ENCODE data around the gene ALKBH3. TPM values are rescaled to one million over a fixed set of nuclear protein-coding genes. Genes with fewer than 3 reads are reported as not detected.

ALKBH3 gene
- 10 to 100 TPM; 81.7 to 84.4 TPM for total RNA-seq

DNA sequence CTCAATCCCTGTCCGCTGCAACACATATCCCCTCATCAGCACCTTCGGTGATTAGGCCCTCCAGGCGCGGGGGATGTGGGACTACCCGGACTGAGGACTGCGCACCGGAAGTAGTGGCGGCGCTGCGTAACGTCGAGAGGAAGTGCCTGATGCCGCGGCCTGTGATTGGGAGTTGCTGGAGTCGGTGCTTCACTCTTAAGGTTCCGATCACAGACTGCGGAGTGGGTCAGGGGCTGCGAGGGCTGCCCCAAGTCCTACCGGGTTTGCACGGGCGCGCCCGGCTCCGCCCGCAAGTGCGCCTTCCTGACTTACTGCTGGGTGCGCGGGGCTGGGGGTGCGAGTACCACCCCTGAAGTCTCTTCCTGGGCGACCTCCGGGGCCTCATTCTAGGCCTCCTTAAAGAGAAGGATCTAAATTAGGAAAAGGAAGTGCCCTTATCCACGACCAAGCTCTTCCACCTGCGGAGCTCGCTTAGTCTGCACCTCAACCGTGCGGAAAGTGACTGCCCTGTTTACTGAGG lies at the start of gene ALKBH3:
Gene ALKBH3, plus strand, starts transcription at position 192 of the 520 bp plus-strand sequence. CDS start 1,822 bp downstream, outside the sequence.
- peak; percentile 100 for ATAC-seq (replicated peaks in 1 of 2)
- peaks cover 6% of the 10 kb centered on the region for H3K27me3 Mint-ChIP-seq (ENCODE audit: low read depth)

DNA sequence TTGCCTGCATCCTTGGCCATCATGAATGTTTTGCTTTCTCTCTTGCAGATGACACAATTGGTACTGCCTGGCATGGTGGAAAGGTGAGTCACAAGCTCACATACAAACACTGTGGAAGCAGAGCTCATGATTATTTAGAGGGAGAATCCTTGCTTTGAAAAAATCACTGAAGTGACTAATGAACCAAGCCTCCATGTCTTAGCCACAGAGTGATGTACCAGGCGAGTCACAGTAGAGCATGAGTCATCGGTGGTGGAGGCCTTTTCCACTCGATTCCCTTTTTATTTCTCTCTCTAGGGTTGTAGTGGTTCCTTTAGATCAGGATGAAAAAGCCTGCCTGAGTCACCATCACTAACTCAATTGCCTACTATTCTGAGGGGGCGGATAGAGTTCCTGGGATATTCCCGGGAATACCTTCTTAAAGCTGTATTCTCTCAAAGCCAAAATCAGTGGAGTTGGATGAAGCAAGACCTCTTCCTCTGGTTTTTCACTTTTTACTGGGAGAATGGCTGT lies 49.6 kb upstream of the ALKBH3 start:
- Mint-ChIP-seq H3K27ac (peak overlapping the region; percentile 59), H3K4me3 (peak overlapping the region in 1 of 2 donors; percentile 68), H3K36me3 (ENCODE audit: insufficient read depth in 2 of 2) (no peaks in the 10 kb centered on the region), H3K4me1 (ENCODE audit: low read depth) (peaks cover 27% of the 10 kb centered on the region), H3K9me3 (no peaks in the 10 kb centered on the region), H3K27me3 (ENCODE audit: low read depth) (no peaks in the 10 kb centered on the region)
- DNase-seq = peak; percentile 64 to 73
- peak; percentile 100 for ATAC-seq (replicated peaks in 1 of 2)

More for the DNA sequence above, at the start of gene ALKBH3:
- Mint-ChIP-seq H3K9me3 (peaks cover 0 to 2% of the 10 kb centered on the region in 2 donors), H3K36me3 (ENCODE audit: insufficient read depth in 2 of 2) (peaks cover 3 to 10% of the 10 kb centered on the region in 2 donors), H3K4me3 (peak within 1 kb of the TSS; percentile 96 to 99), H3K4me1 (ENCODE audit: low read depth) (peaks cover 29% of the 10 kb centered on the region), H3K27ac (peak within 1 kb of the TSS; percentile 96)
- peak; percentile 91 to 92 for DNase-seq

DNA sequence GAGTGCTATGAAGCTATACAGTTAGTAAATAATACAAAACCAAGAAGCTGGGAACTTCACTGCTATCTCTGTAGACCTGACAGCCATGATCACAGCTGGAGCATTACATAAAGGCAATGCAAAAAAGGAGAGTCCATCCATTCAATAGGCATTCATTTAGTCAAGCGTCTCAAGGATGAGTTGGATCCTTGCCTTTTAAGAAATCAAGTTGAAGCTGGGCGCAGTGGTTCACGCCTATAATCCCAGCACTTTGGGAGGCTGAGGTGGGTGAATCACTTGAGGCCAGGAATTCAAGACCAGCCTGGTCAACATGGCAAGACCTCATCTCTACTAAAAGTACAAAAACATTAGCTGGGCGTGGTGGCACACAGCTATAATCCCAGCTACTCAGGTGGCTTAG lies 48.1 kb upstream of the ALKBH3 start:
- no peak for DNase-seq
- H3K4me3 Mint-ChIP-seq = no peak overlapping the region
- ATAC-seq (replicated peaks in 1 of 2) = no peak
- H3K27ac Mint-ChIP-seq = no peak overlapping the region
- H3K27me3 Mint-ChIP-seq (ENCODE audit: low read depth) = no peaks in the 10 kb centered on the region
- no peaks in the 10 kb centered on the region for H3K9me3 Mint-ChIP-seq
- H3K4me1 Mint-ChIP-seq (ENCODE audit: low read depth) = peaks cover 27% of the 10 kb centered on the region
- no peaks in the 10 kb centered on the region for H3K36me3 Mint-ChIP-seq (ENCODE audit: insufficient read depth in 2 of 2)

DNA sequence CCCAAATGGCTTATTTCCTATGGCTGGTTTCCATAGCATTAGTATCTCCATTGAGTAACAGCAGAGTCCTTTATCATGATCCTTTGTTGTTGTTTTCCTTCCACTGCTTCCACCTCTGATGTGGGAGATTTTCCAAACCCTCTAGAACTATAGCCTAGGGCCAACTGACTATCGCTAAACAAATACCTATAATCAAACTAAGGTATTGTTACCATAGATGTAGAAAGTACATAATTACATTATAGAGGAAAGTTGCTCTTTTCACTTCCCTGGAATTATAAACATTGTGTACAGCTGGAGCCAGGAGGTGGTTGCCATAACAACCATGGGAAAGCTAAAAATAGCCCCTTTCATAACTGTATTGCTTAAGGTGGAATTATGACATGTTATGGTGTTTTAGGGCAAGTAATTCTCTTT lies 47.0 kb upstream of the ALKBH3 start:
- no peaks in the 10 kb centered on the region for H3K9me3 Mint-ChIP-seq
- ATAC-seq (replicated peaks in 1 of 2) (no peak), DNase-seq (no peak)
- H3K27ac Mint-ChIP-seq = no peak overlapping the region
- H3K4me3 Mint-ChIP-seq = no peak overlapping the region
- H3K36me3 Mint-ChIP-seq (ENCODE audit: insufficient read depth in 2 of 2) = peaks cover 0 to 2% of the 10 kb centered on the region in 2 donors
- peaks cover 27% of the 10 kb centered on the region for H3K4me1 Mint-ChIP-seq (ENCODE audit: low read depth)
- no peaks in the 10 kb centered on the region for H3K27me3 Mint-ChIP-seq (ENCODE audit: low read depth)

DNA sequence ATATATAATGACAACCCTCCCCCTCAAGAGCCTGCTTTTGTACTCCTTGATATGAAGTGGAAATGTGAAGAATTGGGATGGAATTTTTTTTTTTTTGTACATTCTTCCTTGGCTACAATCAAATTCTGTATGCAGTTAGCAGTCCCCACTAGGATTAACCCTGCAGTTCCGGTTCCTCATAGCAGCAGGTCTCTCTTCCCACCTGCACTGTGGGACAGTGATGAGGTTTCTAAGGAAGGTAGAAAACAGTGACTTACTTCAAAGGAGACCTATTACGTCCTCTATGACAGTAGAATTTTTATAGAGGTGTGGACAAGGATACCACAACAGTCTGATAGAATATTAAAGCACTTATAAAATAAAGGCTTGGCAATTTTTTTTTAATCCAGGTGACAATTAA lies 46.3 kb upstream of the ALKBH3 start:
- H3K9me3 Mint-ChIP-seq = no peaks in the 10 kb centered on the region
- DNase-seq (no peak), ATAC-seq (replicated peaks in 1 of 2) (no peak)
- peak overlapping the region; percentile 64 for H3K27ac Mint-ChIP-seq
- peaks cover 0 to 2% of the 10 kb centered on the region in 2 donors for H3K36me3 Mint-ChIP-seq (ENCODE audit: insufficient read depth in 2 of 2)
- peaks cover 27% of the 10 kb centered on the region for H3K4me1 Mint-ChIP-seq (ENCODE audit: low read depth)
- H3K27me3 Mint-ChIP-seq (ENCODE audit: low read depth) = no peaks in the 10 kb centered on the region
- no peak overlapping the region for H3K4me3 Mint-ChIP-seq

DNA sequence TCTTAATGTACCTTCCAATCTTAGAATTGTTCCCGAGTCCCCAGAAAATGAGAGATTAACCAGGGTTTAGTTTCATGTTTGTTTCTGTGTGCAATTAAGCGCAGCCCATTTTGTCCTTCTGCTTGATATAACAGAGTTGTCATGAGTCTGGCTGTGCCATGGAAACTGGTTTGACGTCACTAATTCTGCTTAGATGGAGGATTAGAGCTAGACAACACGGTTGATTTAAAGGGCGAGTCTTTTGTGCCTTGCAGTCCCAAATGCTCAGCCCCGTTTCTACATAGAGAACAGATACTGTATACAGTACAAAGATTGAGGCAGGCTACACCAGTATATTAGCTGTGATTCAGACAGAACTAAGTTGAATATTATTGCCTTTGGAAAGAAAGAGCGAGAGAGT lies 45.5 kb upstream of the ALKBH3 start:
- Mint-ChIP-seq H3K27ac (no peak overlapping the region), H3K9me3 (no peaks in the 10 kb centered on the region), H3K4me1 (ENCODE audit: low read depth) (peaks cover 27% of the 10 kb centered on the region), H3K36me3 (ENCODE audit: insufficient read depth in 2 of 2) (peaks cover 0 to 6% of the 10 kb centered on the region in 2 donors), H3K27me3 (ENCODE audit: low read depth) (no peaks in the 10 kb centered on the region), H3K4me3 (no peak overlapping the region)
- DNase-seq (no peak), ATAC-seq (replicated peaks in 1 of 2) (no peak)

DNA sequence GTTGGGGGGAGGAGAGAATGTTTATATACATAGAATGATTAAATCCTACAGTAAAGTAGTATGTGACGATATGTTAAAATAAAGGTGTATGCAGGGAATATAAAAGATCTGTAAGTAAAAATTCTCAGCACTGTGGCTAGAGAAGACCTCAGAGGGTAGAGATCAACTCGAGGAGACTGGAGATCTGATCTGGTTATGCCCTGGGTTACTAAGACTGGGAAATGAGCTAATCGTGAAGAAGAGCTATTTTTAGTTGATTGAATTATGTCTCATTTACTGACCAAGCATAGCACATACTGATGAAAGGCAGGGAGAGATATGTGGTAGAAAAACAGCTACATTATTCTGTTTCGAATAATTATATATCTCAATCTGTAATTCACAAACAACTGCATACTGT lies 42.8 kb upstream of the ALKBH3 start:
- H3K4me3 Mint-ChIP-seq = no peak overlapping the region
- ATAC-seq (replicated peaks in 1 of 2) (peak in 1 of 2 donors; percentile 54), DNase-seq (no peak)
- H3K27ac Mint-ChIP-seq = no peak overlapping the region
- H3K27me3 Mint-ChIP-seq (ENCODE audit: low read depth) = no peaks in the 10 kb centered on the region
- peaks cover 9% of the 10 kb centered on the region for H3K4me1 Mint-ChIP-seq (ENCODE audit: low read depth)
- peaks cover 0 to 10% of the 10 kb centered on the region in 2 donors for H3K36me3 Mint-ChIP-seq (ENCODE audit: insufficient read depth in 2 of 2)
- H3K9me3 Mint-ChIP-seq = no peaks in the 10 kb centered on the region

DNA sequence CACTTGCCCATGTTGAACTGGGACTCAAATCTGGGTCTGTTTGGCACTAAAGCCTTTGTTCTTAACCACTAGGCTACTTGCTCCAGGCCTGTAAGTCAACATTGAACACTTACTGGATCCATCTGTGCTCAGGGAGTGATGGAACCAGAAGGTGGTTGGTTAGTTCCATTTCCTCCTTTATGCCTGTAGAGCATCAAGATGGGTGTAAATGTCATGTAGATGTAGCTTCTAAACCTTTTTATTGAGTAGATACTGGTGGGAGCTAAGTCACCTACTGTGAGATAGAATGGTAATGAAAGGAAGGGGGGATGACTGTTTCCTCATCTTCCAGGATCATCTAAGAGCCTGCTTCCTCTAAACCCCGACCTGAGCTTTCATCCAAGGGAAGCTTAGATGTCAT lies 38.6 kb upstream of the ALKBH3 start:
- DNase-seq (no peak), ATAC-seq (replicated peaks in 1 of 2) (no peak)
- Mint-ChIP-seq H3K4me3 (no peak overlapping the region), H3K9me3 (no peaks in the 10 kb centered on the region), H3K4me1 (ENCODE audit: low read depth) (no peaks in the 10 kb centered on the region), H3K27ac (no peak overlapping the region), H3K27me3 (ENCODE audit: low read depth) (no peaks in the 10 kb centered on the region), H3K36me3 (ENCODE audit: insufficient read depth in 2 of 2) (peaks cover 0 to 10% of the 10 kb centered on the region in 2 donors)

DNA sequence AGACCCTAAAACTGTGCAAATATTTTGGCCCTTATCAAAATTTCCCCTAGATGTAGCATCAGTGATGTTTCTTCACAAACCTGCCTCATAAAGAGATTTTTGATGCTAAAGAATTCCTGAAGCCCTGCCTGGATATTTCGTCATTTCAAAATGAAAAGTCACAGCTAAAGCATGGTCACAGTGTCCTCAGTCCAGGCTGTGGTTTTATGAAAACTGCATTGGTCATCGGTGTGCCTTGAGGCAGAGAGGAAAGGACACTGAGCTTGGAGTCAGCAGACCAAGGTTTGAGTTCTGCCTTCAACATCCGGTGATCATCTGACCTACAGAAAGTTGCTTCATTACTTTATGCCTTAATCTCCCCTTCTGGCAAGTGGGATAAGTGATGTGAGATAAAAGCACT lies 34.8 kb upstream of the ALKBH3 start:
- H3K27me3 Mint-ChIP-seq (ENCODE audit: low read depth) = no peaks in the 10 kb centered on the region
- H3K27ac Mint-ChIP-seq = no peak overlapping the region
- DNase-seq (no peak), ATAC-seq (replicated peaks in 1 of 2) (no peak)
- peaks cover 0 to 4% of the 10 kb centered on the region in 2 donors for H3K36me3 Mint-ChIP-seq (ENCODE audit: insufficient read depth in 2 of 2)
- H3K9me3 Mint-ChIP-seq = no peaks in the 10 kb centered on the region
- no peaks in the 10 kb centered on the region for H3K4me1 Mint-ChIP-seq (ENCODE audit: low read depth)
- no peak overlapping the region for H3K4me3 Mint-ChIP-seq

DNA sequence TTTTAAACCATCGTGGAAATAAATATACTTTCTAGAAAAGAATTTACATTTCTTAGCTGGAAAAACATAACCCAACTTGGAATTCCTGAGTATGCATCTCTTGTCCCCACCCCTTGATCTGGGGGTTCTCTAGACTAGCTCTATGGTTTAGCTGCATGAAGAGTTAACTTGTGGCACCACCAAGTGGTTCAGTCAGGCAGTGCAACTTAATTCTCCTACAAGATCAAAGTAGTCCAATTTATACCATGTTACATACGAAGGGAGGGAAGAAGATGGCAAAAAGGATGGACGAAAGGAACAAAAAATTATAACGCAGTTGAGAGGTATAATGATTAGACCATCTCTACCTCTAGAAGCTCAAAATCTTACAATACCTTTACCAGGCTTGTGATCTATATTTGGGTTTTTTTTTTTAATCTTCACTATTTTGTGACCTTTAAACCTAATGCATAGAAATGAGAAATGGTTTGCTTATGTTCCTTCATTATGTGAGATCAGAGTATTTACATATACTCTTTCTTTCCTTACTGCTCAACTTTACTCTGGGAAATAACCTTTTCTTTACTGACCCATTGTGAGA lies 28.5 kb upstream of the ALKBH3 start:
- ATAC-seq (replicated peaks in 1 of 2) (peak; percentile 69 to 77), DNase-seq (peak; percentile 64 to 70)
- H3K27me3 Mint-ChIP-seq (ENCODE audit: low read depth) = no peaks in the 10 kb centered on the region
- no peaks in the 10 kb centered on the region for H3K9me3 Mint-ChIP-seq
- H3K4me3 Mint-ChIP-seq = no peak overlapping the region
- H3K4me1 Mint-ChIP-seq (ENCODE audit: low read depth) = no peaks in the 10 kb centered on the region
- peaks cover 0 to 3% of the 10 kb centered on the region in 2 donors for H3K36me3 Mint-ChIP-seq (ENCODE audit: insufficient read depth in 2 of 2)
- H3K27ac Mint-ChIP-seq = no peak overlapping the region

DNA sequence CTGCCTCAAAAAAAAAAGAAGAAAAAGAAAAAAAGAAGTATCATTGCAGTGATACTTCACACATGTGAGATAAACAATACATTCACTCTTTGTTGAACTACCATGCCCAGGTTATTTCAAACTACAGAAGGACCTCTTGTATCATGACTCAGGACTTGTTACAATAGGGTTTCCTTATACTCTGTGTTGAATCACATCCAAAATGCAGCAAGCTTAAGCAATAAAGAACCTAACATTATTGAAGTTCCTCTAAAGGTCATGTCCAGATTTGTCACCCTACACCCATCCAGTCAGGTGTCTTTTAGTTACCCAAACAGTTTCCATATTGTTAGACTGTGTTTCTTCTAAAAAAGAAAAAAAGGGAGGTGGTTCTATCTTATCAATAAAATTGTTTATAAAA lies 26.9 kb upstream of the ALKBH3 start:
- no peak for DNase-seq
- Mint-ChIP-seq H3K27me3 (ENCODE audit: low read depth) (no peaks in the 10 kb centered on the region), H3K36me3 (ENCODE audit: insufficient read depth in 2 of 2) (peaks cover 0 to 3% of the 10 kb centered on the region in 2 donors), H3K4me1 (ENCODE audit: low read depth) (no peaks in the 10 kb centered on the region), H3K9me3 (no peaks in the 10 kb centered on the region), H3K4me3 (no peak overlapping the region), H3K27ac (peak overlapping the region; percentile 26)
- ATAC-seq (replicated peaks in 1 of 2) = no peak

DNA sequence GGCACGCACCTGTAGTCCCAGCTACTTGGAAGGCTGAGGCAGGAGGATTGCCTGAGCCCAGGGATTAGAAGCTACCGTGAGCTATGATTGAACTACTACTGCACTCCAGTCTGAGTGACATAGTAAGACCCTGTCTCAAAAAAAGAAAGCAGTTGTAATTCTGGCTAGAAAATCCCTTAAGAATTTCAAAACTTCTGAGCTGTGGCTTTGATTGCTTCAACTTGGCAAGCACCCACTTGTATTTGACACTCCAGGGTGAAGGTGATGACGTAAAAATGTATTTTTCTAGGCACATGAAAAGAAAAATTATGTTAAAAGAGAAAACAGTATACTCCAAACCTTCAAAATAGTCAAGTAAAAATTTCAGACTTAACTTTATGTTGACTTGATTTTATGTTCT lies 23.6 kb upstream of the ALKBH3 start:
- no peak for ATAC-seq (replicated peaks in 1 of 2)
- Mint-ChIP-seq H3K9me3 (peaks cover 2 to 3% of the 10 kb centered on the region in 2 donors), H3K27ac (no peak overlapping the region), H3K4me1 (ENCODE audit: low read depth) (no peaks in the 10 kb centered on the region), H3K4me3 (no peak overlapping the region), H3K27me3 (ENCODE audit: low read depth) (no peaks in the 10 kb centered on the region), H3K36me3 (ENCODE audit: insufficient read depth in 2 of 2) (peaks cover 0 to 7% of the 10 kb centered on the region in 2 donors)
- DNase-seq = no peak

DNA sequence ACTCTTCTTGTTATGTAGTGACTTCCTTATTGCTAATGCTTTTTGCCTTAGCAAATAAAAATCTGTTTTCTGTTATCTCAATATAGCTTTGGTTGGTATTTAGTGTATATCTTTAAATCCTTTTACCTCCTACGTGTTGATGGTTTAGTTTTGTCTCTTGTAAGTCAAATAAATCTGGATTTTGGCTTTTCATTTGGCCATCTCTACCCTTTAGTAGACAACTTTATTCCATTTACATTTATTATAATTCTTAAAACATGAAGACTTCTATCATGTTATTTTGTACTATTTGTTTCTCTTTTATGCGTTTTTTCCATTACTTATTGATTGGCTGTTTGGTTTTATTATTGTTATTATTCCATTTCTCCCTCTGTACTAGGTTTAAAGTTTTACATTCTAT lies 19.5 kb upstream of the ALKBH3 start:
- no peak for ATAC-seq (replicated peaks in 1 of 2)
- DNase-seq = no peak

DNA sequence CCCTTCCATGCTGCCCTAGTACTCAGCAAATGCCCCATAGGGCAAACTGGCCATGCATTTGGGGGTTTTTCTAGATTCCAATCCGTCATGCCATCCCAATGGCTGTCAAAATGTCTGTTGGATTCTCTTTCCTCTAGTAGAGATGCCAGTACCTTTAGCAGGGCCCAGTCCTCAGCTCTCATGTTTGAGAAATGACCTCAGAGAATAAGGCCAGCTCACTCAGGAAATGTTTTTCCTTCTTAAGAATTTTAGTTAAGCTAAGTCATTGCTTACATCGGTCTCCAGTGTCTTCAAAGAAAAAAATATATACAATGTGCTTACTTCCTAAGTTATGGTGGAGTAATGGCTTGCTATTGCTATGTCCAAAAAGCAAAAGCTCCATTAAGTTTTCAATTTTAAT lies 14.1 kb upstream of the ALKBH3 start:
- ATAC-seq (replicated peaks in 1 of 2) (no peak), DNase-seq (no peak)
- Mint-ChIP-seq H3K4me1 (ENCODE audit: low read depth) (peaks cover 29% of the 10 kb centered on the region), H3K36me3 (ENCODE audit: insufficient read depth in 2 of 2) (peaks cover 0 to 3% of the 10 kb centered on the region in 2 donors), H3K27ac (no peak overlapping the region), H3K4me3 (no peak overlapping the region), H3K9me3 (no peaks in the 10 kb centered on the region), H3K27me3 (ENCODE audit: low read depth) (peaks cover 36% of the 10 kb centered on the region)

More for the DNA sequence above, 19.5 kb upstream of the ALKBH3 start:
- no peak overlapping the region for H3K27ac Mint-ChIP-seq
- H3K36me3 Mint-ChIP-seq (ENCODE audit: insufficient read depth in 2 of 2) = peaks cover 0 to 5% of the 10 kb centered on the region in 2 donors
- H3K4me1 Mint-ChIP-seq (ENCODE audit: low read depth) = peaks cover 4% of the 10 kb centered on the region
- no peak overlapping the region for H3K4me3 Mint-ChIP-seq
- H3K9me3 Mint-ChIP-seq = peaks cover 2 to 3% of the 10 kb centered on the region in 2 donors
- H3K27me3 Mint-ChIP-seq (ENCODE audit: low read depth) = peaks cover 18% of the 10 kb centered on the region
